K562 (cell line): ENCODE measurements around the gene ANKRD11. TPM values are rescaled to one million over a fixed set of nuclear protein-coding genes. Genes with fewer than 3 reads are reported as not detected.

Source experiments
- ATF7 ChIP-seq: fragments of 450-650 bp; IDR thresholded peaks from 2 replicates; pipeline ENCODE4 v1.7.1; 2014; ENCODE audit warnings: mild to moderate bottlenecking, moderate library complexity
- BCOR ChIP-seq: fragments of 450-650 bp; IDR thresholded peaks from 2 replicates; pipeline ENCODE4 v1.6.1; 2016
- CBX1 ChIP-seq: sonication (generic); IDR thresholded peaks from 2 replicates; pipeline ENCODE4 v1.6.1; 2016; ENCODE audit warnings: antibody characterized with exemption, low read depth, mild to moderate bottlenecking
- CHD2 ChIP-seq: IDR thresholded peaks from 2 replicates; pipeline ENCODE4 v1.6.1; 2011; ENCODE audit warnings: low read depth, low read length
- ETV5 ChIP-seq: sonication (generic); formaldehyde crosslinking; IDR thresholded peaks from 2 replicates; pipeline ENCODE4 v1.4.0; 2020; ENCODE audit warnings: low read depth, mild to moderate bottlenecking, missing genetic modification reagents
- ETV6 ChIP-seq, 3 experiments: fragments of 150-350 bp in 1 of 3; sonication (generic) in 1 of 3; formaldehyde crosslinking in 1 of 3; IDR thresholded peaks; 2 replicates each; pipeline versions ENCODE4 v1.6.1 to v1.8.0; 2014 to 2022; ENCODE audit warnings: borderline replicate concordance in 2 of 3, low read depth in 2 of 3, antibody characterized with exemption in 1 of 3, low read length in 1 of 3, mild to moderate bottlenecking in 1 of 3, missing genetic modification reagents in 1 of 3
- GATAD2B ChIP-seq: fragments of 450-650 bp; IDR thresholded peaks from 2 replicates; pipeline ENCODE4 v1.6.1; 2017; ENCODE audit warnings: mild to moderate bottlenecking, borderline replicate concordance
- HDAC8 ChIP-seq: fragments of 450-650 bp; IDR thresholded peaks from 2 replicates; pipeline ENCODE4 v1.6.1; 2016; ENCODE audit warnings: mild to moderate bottlenecking, missing genetic modification characterization, moderate library complexity, missing compliant biosample characterization
- MTA3 ChIP-seq: fragments of 450-650 bp; formaldehyde crosslinking; IDR thresholded peaks from 2 replicates; pipeline ENCODE4 v1.6.1; 2017; ENCODE audit warnings: mild to moderate bottlenecking, borderline replicate concordance
- NFIC ChIP-seq: fragments of 450-650 bp; IDR thresholded peaks from 2 replicates; pipeline ENCODE4 v1.6.1; 2017; ENCODE audit warnings: mild to moderate bottlenecking, inconsistent platforms
- NFRKB ChIP-seq: fragments of 450-650 bp; IDR thresholded peaks from 2 replicates; pipeline ENCODE4 v1.6.1; 2016; ENCODE audit warnings: low read depth
- NR1H2 ChIP-seq: sonication (generic); formaldehyde crosslinking; IDR thresholded peaks from 2 replicates; pipeline ENCODE4 v1.4.0; 2020; ENCODE audit warnings: mild to moderate bottlenecking, missing genetic modification reagents
- OTX1 ChIP-seq: fragments of 450-650 bp; formaldehyde crosslinking; IDR thresholded peaks from 2 replicates; pipeline ENCODE4 v1.4.0; 2022; ENCODE audit warnings: mild to moderate bottlenecking
- SMAD4 ChIP-seq: fragments of 250-450 bp; sonication (Bioruptor Pico); conservative IDR thresholded peaks from 2 replicates; pipeline ENCODE4 v1.8.0; 2021; ENCODE audit warnings: inconsistent platforms, mild to moderate bottlenecking, moderate library complexity
- SMC3 ChIP-seq: conservative IDR thresholded peaks from 2 replicates; pipeline ENCODE4 v1.6.1; 2011; ENCODE audit warnings: low read depth, low read length, improper control_type of control experiment; ENCODE audit not compliant: insufficient read depth
- SOX6 ChIP-seq: fragments of 450-650 bp; IDR thresholded peaks from 2 replicates; pipeline ENCODE4 v1.6.1; 2014; ENCODE audit warnings: mild to moderate bottlenecking
- SRF ChIP-seq, 2 experiments: fragments of 250-450, 450-650 bp in 1 of 2; sonication (Bioruptor Pico) in 1 of 2; sonication (generic) in 1 of 2; formaldehyde crosslinking; IDR thresholded peaks; 2 replicates each; pipeline versions ENCODE4 v1.5.0 to v1.5.1; 2020 to 2022; ENCODE audit warnings: mild to moderate bottlenecking in 1 of 2, missing genetic modification reagents in 1 of 2
- TBL1XR1 ChIP-seq, 2 experiments: IDR thresholded peaks; 2 replicates each; pipeline ENCODE4 v1.6.1; 2012; ENCODE audit warnings: improper control_type of control experiment in 2 of 2, low read length in 2 of 2, mild to moderate bottlenecking in 1 of 2
- XRCC3 ChIP-seq: fragments of 450-650 bp; IDR thresholded peaks from 2 replicates; pipeline ENCODE4 v1.6.1; 2017; ENCODE audit warnings: mild to moderate bottlenecking, moderate library complexity
- ZBED1 ChIP-seq: IDR thresholded peaks from 2 replicates; pipeline ENCODE4 v1.6.1; 2014
- ZBTB2 ChIP-seq: fragments of 450-650 bp; IDR thresholded peaks from 2 replicates; pipeline ENCODE4 v1.6.1; 2016; ENCODE audit warnings: antibody characterized with exemption
- ZBTB5 ChIP-seq: fragments of 450-650 bp; IDR thresholded peaks from 2 replicates; pipeline ENCODE4 v1.6.1; 2017; ENCODE audit warnings: antibody characterized with exemption
- ZEB2 ChIP-seq: fragments of 450-650 bp; IDR thresholded peaks from 2 replicates; pipeline ENCODE4 v1.6.1; 2016
- ZNF436 ChIP-seq: fragments of 250-450, 450-650 bp; sonication (Bioruptor Pico); formaldehyde crosslinking; IDR thresholded peaks from 2 replicates; pipeline ENCODE4 v1.7.0; 2020; ENCODE audit warnings: mild to moderate bottlenecking
- ZNF551 ChIP-seq: fragments of 250-450 bp; sonication (Bioruptor Pico); IDR thresholded peaks from 2 replicates; pipeline ENCODE4 v1.5.0; 2021; ENCODE audit warnings: mild to moderate bottlenecking, moderate library complexity
- ZNF699 ChIP-seq: fragments of 250-450 bp; sonication (Bioruptor Pico); IDR thresholded peaks from 2 replicates; pipeline ENCODE4 v1.8.0; 2021; ENCODE audit warnings: mild to moderate bottlenecking, moderate library complexity; ENCODE audit not compliant: insufficient replicate concordance
- polyA plus RNA-seq, 8 experiments: library from polyadenylated mRNA; depleted of rRNA in 4 of 8; stranded (reverse) in 5 of 8; unstranded in 3 of 8; fragments of >200 nt; fragmentation: Nextera tagmentation in 2 of 8; fragmentation: Illumina TruSeq in 1 of 8; extraction: Ambion mirVana in 2 of 8; extraction: Trizol in 1 of 8; gene quantifications; 2 replicates each; pipeline versions ENCODE4 v1.2.1 to v1.2.3, GENCODE V29; 2011 to 2014; ENCODE audit warnings: inconsistent platforms in 1 of 8, missing spikeins in 1 of 8
- total RNA-seq, 7 experiments: library from RNA; depleted of rRNA in 6 of 7; stranded (reverse); fragments of >200 nt in 6 of 7; fragmentation: Illumina TruSeq in 2 of 7; extraction: Trizol in 2 of 7; gene quantifications; 2 replicates each; pipeline versions ENCODE4 v1.2.1 to v1.2.3, GENCODE V29; 2011 to 2021; ENCODE audit warnings: low replicate concordance in 1 of 7
- TF ChIP-seq, protein P1 (sequence below): sonication (generic); formaldehyde crosslinking; IDR thresholded peaks from 2 replicates; pipeline ENCODE4 v1.8.0; 2022; ENCODE audit warnings: mild to moderate bottlenecking, low read depth, missing genetic modification reagents

ANKRD11 gene
- total and polyA plus RNA-seq, 9 of the 15 experiments (the other 6 are each of a cell fraction or from before 2014, with no cell fraction given), result 4.7 to 126 (median 31.7) TPM

DNA sequence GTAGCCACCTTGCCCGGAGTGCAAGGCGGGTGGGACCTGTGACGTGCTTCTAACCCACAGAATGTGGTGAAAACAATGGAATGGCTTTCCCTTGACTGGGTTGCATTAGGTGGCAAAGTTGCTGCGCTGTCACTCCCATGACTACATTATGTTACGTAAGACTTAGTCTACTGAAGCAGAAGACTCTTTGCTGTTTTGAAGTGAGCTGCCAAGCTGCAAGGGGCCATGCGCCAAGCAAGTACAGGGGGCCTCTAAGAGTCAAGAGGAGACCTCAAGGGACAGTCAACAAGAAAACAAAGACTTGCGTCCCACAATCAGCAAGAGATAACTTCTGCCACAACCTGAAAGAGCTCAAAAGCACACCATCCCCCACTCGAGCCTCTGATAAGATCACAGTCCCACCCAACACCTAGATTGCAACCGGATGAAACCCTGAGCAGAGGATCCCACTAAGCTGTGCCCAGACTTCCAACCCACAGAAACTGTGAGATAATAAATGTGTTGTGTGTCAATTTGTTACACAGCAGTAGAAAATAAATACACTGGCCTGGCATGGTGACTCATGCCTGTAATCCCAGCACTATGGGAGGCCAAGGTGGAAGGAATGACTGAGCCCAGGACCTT is 16.5 kb downstream of the ANKRD11 start (continued):
- TF ChIP-seq ZNF436 (no peak), ETV5 (no peak), NR1H2 (CRISPR knock-in tag) (no peak), BCOR (no peak), GATAD2B (no peak), SOX6 (peak; percentile 80; the same call in 1 of the 2 replicates), ZNF551 (CRISPR knock-in tag) (no peak), CBX1 (no peak), NFIC (no peak), ZBTB5 (no peak), OTX1 (no peak), SMAD4 (0 out of 2 replicates have a peak, but pooled peaks have one; percentile 35), ZEB2 (peak; percentile 16; the same call in 1 of the 2 replicates), TBL1XR1 (IDR thresholded peaks at IDR 0.05; ENCODE audit: low read length in 2 of 2) (no peak), ZNF699 (no peak), HDAC8 (tag) (no peak), ETV6 (IDR thresholded peaks at IDR 0.05; ENCODE audit: borderline replicate concordance in 1 of 2, low read depth in 2 of 2, low read length in 1 of 2) (no peak), ETV6 (CRISPR knock-in tag; IDR thresholded peaks at IDR 0.05; ENCODE audit: borderline replicate concordance) (no peak), ZBTB2 (no peak), SMC3 (no peak), NFRKB (no peak), MTA3 (peak; percentile 43; the same call in 1 of the 2 replicates), CHD2 (no peak), ATF7 (0 out of 2 replicates have a peak, but pooled peaks have one; percentile 13), ZBED1 (no peak), XRCC3 (no peak), SRF (CRISPR knock-in tag; IDR thresholded peaks at IDR 0.05) (no peak)
- TF ChIP-seq, protein P1, sequence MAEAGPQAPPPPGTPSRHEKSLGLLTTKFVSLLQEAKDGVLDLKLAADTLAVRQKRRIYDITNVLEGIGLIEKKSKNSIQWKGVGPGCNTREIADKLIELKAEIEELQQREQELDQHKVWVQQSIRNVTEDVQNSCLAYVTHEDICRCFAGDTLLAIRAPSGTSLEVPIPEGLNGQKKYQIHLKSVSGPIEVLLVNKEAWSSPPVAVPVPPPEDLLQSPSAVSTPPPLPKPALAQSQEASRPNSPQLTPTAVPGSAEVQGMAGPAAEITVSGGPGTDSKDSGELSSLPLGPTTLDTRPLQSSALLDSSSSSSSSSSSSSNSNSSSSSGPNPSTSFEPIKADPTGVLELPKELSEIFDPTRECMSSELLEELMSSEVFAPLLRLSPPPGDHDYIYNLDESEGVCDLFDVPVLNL (CRISPR knock-in tag), result no peak
